GM10266 (cell line): ENCODE results near the gene DNAJB1.
"Not testable (repeated sequence)": the region's sequence is repeated elsewhere in the genome, so short reads cannot be mapped to it uniquely, and the experiment has no call there.

Experiments used
- DNase-seq: peaks from one replicate; pipeline ENCODE4 v3.0.0; 2012; ENCODE audit errors: extremely low spot score
- CTCF ChIP-seq: IDR thresholded peaks from 2 replicates; pipeline ENCODE4 v1.5.1; 2012; ENCODE audit warnings: mild to moderate bottlenecking, low read depth; ENCODE audit not compliant: control insufficient read depth, insufficient read depth; ENCODE audit errors: missing control alignments

Gene DNAJB1

GRCh38 chr19:14556662-14557188 is 38.5 kb upstream of the DNAJB1 start:
- peak; percentile 91 for DNase-seq
- TF ChIP-seq CTCF = peak; percentile 98

GRCh38 chr19:14555918-14556661 is 37.9 kb upstream of the DNAJB1 start:
- DNase-seq = no peak
- no peak for TF ChIP-seq CTCF

DNA sequence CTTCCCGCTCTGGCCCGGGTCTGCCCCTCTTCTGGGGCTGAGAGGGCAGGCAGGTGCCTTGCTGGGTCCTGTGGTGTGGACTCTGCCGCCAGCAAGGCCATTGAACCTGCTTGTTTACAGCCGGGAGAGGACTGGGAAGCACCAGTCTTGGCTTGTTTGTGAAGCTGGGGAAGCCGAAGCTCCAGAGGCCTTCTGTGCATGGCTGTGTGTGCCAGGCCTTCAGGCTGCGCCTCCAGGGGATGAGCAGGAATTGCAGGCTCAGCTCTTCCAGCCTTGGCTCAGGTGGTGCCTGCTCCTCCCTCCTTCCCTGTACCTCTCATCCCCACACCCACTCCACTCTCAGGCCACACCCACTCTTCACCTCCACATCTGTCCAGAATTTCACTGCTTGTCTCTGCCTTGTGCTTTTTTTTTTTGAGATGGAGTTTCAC is 36.2 kb upstream of the DNAJB1 start:
- no peak for TF ChIP-seq CTCF
- no peak for DNase-seq

- no peak for TF ChIP-seq CTCF
- DNase-seq = no peak
Measured at GRCh38 chr19:14553939-14554243, 35.7 kb upstream of the DNAJB1 start.

- TF ChIP-seq CTCF = no peak
- no peak for DNase-seq
Measured at GRCh38 chr19:14553042-14553938, 35.1 kb upstream of the DNAJB1 start.

- not testable (repeated sequence) for DNase-seq
Measured at GRCh38 chr19:14552006-14552360, 33.8 kb upstream of the DNAJB1 start.

- DNase-seq = peak; percentile 69
- TF ChIP-seq CTCF = peak; percentile 54
Measured at GRCh38 chr19:14551134-14552005, 33.2 kb upstream of the DNAJB1 start.
